Activated B cell treated with CpG ODN at 0.5 μM for 24 hours (primary cell): ENCODE measurements around the gene SCARB2. TPM values are rescaled to one million over a fixed set of nuclear protein-coding genes. Genes with fewer than 3 reads are reported as not detected.

Experiments used
- ATAC-seq: fragments of 200-7000 bp; cut with Tn5 transposase; one replicate; pipeline ENCODE4 v1.10.0; 2021; ENCODE audit warnings: low read depth, mild to moderate bottlenecking, moderate library complexity
- CTCF ChIA-PET: fragments of 350-600 bp; sonication (Branson Sonifier 250); formaldehyde crosslinking; loops from one replicate; lab custom pipeline; 2021; ENCODE audit warnings: antibody characterized with exemption; lab: Charles Lee
- POLR2A ChIA-PET: fragments of 350-600 bp; sonication (Branson Sonifier 250); formaldehyde crosslinking; loops from one replicate; lab custom pipeline; 2021; ENCODE audit warnings: antibody characterized with exemption; lab: Charles Lee
- DNase-seq: peaks from one replicate; pipeline ENCODE4 v3.0.0; 2022
- H3K27ac Mint-ChIP-seq: one replicate; pipeline ENCODE4 v1.8.0; 2020; ENCODE audit warnings: mixed read lengths
- H3K27me3 Mint-ChIP-seq: one replicate; pipeline ENCODE4 v1.8.0; 2021; ENCODE audit warnings: mixed read lengths
- H3K36me3 Mint-ChIP-seq: one replicate; pipeline ENCODE4 v1.8.0; 2021; ENCODE audit warnings: low read depth, mixed read lengths
- H3K4me1 Mint-ChIP-seq: one replicate; pipeline ENCODE4 v1.8.0; 2021; ENCODE audit warnings: mixed read lengths
- H3K4me3 Mint-ChIP-seq: one replicate; pipeline ENCODE4 v1.8.0; 2020; ENCODE audit warnings: mild to moderate bottlenecking, mixed read lengths
- H3K9me3 Mint-ChIP-seq: one replicate; pipeline ENCODE4 v1.8.0; 2020; ENCODE audit warnings: mixed read lengths
- CTCF ChIP-seq: fragments of 200-600 bp; IDR thresholded peaks from one replicate; pipeline ENCODE4 v1.8.0; 2022; ENCODE audit warnings: antibody characterized with exemption, mild to moderate bottlenecking
- intact Hi-C: fragments of 100-400 bp; cut with micrococcal nuclease; formaldehyde crosslinking; loops from one replicate; pipeline ENCODE4 v1.15.1; 2024
- total RNA-seq: library from RNA; stranded (reverse); gene quantifications from 2 replicates; pipeline ENCODE4 v1.2.3, GENCODE V29; 2022

Gene SCARB2
- total RNA-seq, 1 donor from 2014 or later = 21.8 TPM

DNA sequence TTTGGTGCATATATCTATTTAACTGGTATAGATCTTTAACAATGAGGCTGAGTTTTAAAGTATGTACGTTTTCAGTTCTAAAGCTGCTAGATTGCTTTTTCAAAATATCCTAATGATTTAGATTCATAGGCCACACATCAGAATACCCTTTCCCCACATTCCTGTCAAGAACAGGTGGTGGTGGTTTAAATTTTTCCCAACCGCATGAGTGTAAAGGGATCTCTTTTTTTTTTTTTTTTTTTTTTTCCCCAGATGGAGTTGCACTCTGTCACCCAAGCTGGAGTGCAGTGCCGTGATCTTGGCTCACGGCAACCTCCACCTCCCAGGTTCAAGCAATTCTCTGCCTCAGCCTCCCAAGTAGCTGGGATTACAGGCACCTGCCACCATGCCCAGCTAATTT lies 93.4 kb downstream of the SCARB2 start:
- H3K27ac Mint-ChIP-seq = no peak overlapping the region
- no peaks in the 10 kb centered on the region for H3K27me3 Mint-ChIP-seq
- POLR2A ChIA-PET = interaction anchor here (0.7 kb wide), 1 partner anchor 130 kb away, joined by 7 read pairs; the partner anchor contains the start of gene SDAD1
- CTCF ChIA-PET = no interaction called here
- DNase-seq (no peak), ATAC-seq (no peak)
- peaks cover 78% of the 10 kb centered on the region for H3K36me3 Mint-ChIP-seq
- H3K4me3 Mint-ChIP-seq = no peak overlapping the region
- H3K9me3 Mint-ChIP-seq = peaks cover 8% of the 10 kb centered on the region
- intact Hi-C loops = no loop called here
- TF ChIP-seq CTCF = no peak
- H3K4me1 Mint-ChIP-seq = no peaks in the 10 kb centered on the region

DNA sequence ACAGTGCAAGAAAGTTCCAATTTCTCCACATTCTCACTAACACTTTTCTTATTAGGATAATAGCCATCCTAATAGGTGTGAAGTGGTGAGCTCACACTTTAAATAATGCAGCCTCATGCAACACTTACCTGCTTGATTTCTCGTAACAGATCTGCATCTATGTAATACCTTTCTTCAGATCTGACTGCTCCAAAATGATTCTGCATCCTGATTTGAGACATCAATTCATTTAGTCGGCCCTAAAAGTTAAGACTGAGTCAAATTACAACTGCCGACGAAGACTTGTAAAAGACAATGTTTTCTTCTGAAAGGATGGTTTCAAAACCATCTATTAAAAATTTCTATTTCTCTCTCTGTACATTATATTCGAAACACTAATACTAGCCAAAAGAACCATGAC lies 96.1 kb downstream of the SCARB2 start:
- Mint-ChIP-seq H3K27ac (no peak overlapping the region), H3K4me1 (no peaks in the 10 kb centered on the region), H3K9me3 (peaks cover 8% of the 10 kb centered on the region), H3K27me3 (no peaks in the 10 kb centered on the region), H3K36me3 (peaks cover 68% of the 10 kb centered on the region), H3K4me3 (no peak overlapping the region)
- intact Hi-C loops = no loop called here
- DNase-seq (no peak), ATAC-seq (no peak)
- ChIA-PET POLR2A (no interaction called here), CTCF (no interaction called here)
- no peak for TF ChIP-seq CTCF

DNA sequence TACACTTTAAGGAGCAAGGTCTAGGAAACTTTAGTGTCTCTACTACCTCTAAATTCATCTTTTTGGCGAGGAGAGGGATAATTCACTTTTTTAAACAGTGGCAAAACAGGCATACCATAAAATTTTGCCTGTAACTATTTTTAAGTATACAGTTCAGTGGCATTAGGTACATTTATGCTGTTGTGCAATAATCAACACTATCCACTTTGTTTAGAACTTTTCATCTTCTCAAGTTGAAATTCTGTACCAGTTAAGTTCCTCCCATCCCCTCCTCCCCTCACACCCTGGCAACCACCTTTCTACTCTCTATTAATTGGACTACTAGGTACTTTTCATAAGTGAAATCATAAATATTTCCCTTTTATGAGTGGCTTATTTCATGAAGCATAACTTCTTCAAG lies 96.8 kb downstream of the SCARB2 start:
- Mint-ChIP-seq H3K27me3 (no peaks in the 10 kb centered on the region), H3K9me3 (peaks cover 8% of the 10 kb centered on the region), H3K4me3 (no peak overlapping the region), H3K4me1 (no peaks in the 10 kb centered on the region), H3K36me3 (peaks cover 64% of the 10 kb centered on the region), H3K27ac (no peak overlapping the region)
- ATAC-seq (no peak), DNase-seq (no peak)
- intact Hi-C loops = no loop called here
- CTCF ChIA-PET = no interaction called here
- no peak for TF ChIP-seq CTCF
- POLR2A ChIA-PET = no interaction called here

Other genes with a start within 250 kb of the SCARB2 start
- 63.8 and 67.0 TPM in 2 replicates for gene SDAD1, start 222.9 kb downstream of the SCARB2 start, total RNA-seq
- not detected in 2 replicates for gene CXCL9, start 206.3 kb downstream of the SCARB2 start, total RNA-seq
- gene CXCL10, start 190.3 kb downstream of the SCARB2 start, total RNA-seq = 0.17 TPM in 1 of 2 replicates, not detected in the other
- gene CXCL11, start 177.8 kb downstream of the SCARB2 start, total RNA-seq = not detected in 2 replicates
- not detected in 2 replicates for gene ART3, start 139.1 kb downstream of the SCARB2 start, total RNA-seq
- gene NUP54, start 65.4 kb downstream of the SCARB2 start, total RNA-seq = 48.1 and 58.9 TPM in 2 replicates
- gene FAM47E, start 37.9 kb upstream of the SCARB2 start, total RNA-seq = 0.39 TPM in 1 of 2 replicates, not detected in the other
- 0.09 TPM in 1 of 2 replicates, not detected in the other for gene STBD1, start 92.9 kb upstream of the SCARB2 start, total RNA-seq
- not detected in 2 replicates for gene CCDC158, start 207.3 kb upstream of the SCARB2 start, total RNA-seq
- gene SHROOM3, start 221.4 kb upstream of the SCARB2 start, total RNA-seq = 0.55 and 0.66 TPM in 2 replicates